SU-DHL-6 (cell line): ENCODE data around the gene TWSG1.

Experiments used
- CTCF ChIP-seq: fragments of 200-600 bp; sonication (generic); IDR thresholded peaks from one replicate; pipeline ENCODE4 v1.5.1; 2017; ENCODE audit warnings: antibody characterized with exemption, mild to moderate bottlenecking, low read length, moderate library complexity; ENCODE audit not compliant: insufficient read depth, poor library complexity, severe bottlenecking
- EZH2phosphoT487 ChIP-seq: fragments of 200-600 bp; sonication (generic), shearing (Covaris generic); conservative IDR thresholded peaks from 2 replicates; pipeline ENCODE4 v1.6.1; 2018; ENCODE audit warnings: mild to moderate bottlenecking, antibody characterized with exemption, low read length, moderate library complexity, mixed read lengths

GRCh38 chr18:9334329-9334972, at the start of gene TWSG1:
- TF ChIP-seq EZH2phosphoT487 (no peak), CTCF (no peak)
